Glutamatergic neuron (in vitro differentiated cells): ENCODE data around the gene IL34. TPM values are rescaled to one million over a fixed set of nuclear protein-coding genes. Genes with fewer than 3 reads are reported as not detected.

Source experiments
- DNase-seq: peaks from one replicate; pipeline ENCODE4 v3.0.0; 2022
- H3K27ac Mint-ChIP-seq: one replicate; pipeline ENCODE4 v1.8.0; 2020; ENCODE audit warnings: mild to moderate bottlenecking, mixed read lengths, inconsistent platforms; ENCODE audit not compliant: unreplicated experiment
- H3K27me3 Mint-ChIP-seq: one replicate; pipeline ENCODE4 v1.8.0; 2020; ENCODE audit warnings: mild to moderate bottlenecking, moderate library complexity, mixed read lengths, inconsistent platforms; ENCODE audit not compliant: unreplicated experiment
- H3K36me3 Mint-ChIP-seq: one replicate; pipeline ENCODE4 v1.8.0; 2020; ENCODE audit warnings: mild to moderate bottlenecking, mixed read lengths, inconsistent platforms; ENCODE audit not compliant: unreplicated experiment
- H3K4me1 Mint-ChIP-seq: one replicate; pipeline ENCODE4 v1.8.0; 2020; ENCODE audit warnings: mild to moderate bottlenecking, low read depth, mixed read lengths, inconsistent platforms; ENCODE audit not compliant: unreplicated experiment
- H3K4me3 Mint-ChIP-seq: one replicate; pipeline ENCODE4 v1.8.0; 2020; ENCODE audit warnings: mild to moderate bottlenecking, mixed read lengths, inconsistent platforms; ENCODE audit not compliant: unreplicated experiment
- H3K9me3 Mint-ChIP-seq: one replicate; pipeline ENCODE4 v1.8.0; 2020; ENCODE audit warnings: mild to moderate bottlenecking, moderate library complexity, mixed read lengths, inconsistent platforms; ENCODE audit not compliant: unreplicated experiment
- total RNA-seq: library from RNA; stranded (reverse); fragmentation: NEBNext Ultra II Directional; extraction: Animal tissue kit (Norgen Biotek cat#: 25700); gene quantifications from one replicate; pipeline ENCODE4 v1.2.1, GENCODE V29; 2021; ENCODE audit not compliant: unreplicated experiment
- TF ChIP-seq, protein P1 (sequence below): fragments of 200-600 bp; sonication (generic); IDR thresholded peaks from one replicate; pipeline ENCODE4 v1.5.0; 2021; ENCODE audit not compliant: partially characterized antibody, unreplicated experiment

Gene IL34
- total RNA-seq, 1 donor from 2014 or later, result 0.42 TPM

DNA sequence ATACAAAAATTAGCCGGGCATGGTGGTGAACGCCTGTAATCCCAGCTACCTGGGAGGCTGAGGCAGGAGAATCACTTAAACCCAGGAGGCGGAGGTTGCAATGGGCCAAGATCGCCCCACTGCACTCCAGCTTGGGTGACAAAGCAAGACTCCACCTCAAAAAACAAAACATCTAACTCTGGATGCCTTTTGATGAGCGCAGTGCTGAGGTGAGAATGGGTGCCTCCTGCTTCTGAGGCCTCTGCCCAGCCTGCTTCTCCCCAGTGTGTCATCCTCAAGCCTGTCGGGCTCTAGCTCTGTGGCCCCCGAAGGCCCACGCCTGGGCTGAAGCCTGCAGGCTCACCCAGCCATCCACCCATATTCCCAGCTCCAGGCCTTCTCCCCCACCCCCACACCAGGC is 50.0 kb downstream of the IL34 start:
- Mint-ChIP-seq H3K27ac (no peak overlapping the region), H3K36me3 (peaks cover 4% of the 10 kb centered on the region), H3K4me3 (no peak overlapping the region), H3K27me3 (peaks cover 1% of the 10 kb centered on the region), H3K9me3 (peaks cover 10% of the 10 kb centered on the region), H3K4me1 (peaks cover 9% of the 10 kb centered on the region)
- TF ChIP-seq, protein P1, sequence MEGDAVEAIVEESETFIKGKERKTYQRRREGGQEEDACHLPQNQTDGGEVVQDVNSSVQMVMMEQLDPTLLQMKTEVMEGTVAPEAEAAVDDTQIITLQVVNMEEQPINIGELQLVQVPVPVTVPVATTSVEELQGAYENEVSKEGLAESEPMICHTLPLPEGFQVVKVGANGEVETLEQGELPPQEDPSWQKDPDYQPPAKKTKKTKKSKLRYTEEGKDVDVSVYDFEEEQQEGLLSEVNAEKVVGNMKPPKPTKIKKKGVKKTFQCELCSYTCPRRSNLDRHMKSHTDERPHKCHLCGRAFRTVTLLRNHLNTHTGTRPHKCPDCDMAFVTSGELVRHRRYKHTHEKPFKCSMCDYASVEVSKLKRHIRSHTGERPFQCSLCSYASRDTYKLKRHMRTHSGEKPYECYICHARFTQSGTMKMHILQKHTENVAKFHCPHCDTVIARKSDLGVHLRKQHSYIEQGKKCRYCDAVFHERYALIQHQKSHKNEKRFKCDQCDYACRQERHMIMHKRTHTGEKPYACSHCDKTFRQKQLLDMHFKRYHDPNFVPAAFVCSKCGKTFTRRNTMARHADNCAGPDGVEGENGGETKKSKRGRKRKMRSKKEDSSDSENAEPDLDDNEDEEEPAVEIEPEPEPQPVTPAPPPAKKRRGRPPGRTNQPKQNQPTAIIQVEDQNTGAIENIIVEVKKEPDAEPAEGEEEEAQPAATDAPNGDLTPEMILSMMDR, result no peak
- no peak for DNase-seq

DNA sequence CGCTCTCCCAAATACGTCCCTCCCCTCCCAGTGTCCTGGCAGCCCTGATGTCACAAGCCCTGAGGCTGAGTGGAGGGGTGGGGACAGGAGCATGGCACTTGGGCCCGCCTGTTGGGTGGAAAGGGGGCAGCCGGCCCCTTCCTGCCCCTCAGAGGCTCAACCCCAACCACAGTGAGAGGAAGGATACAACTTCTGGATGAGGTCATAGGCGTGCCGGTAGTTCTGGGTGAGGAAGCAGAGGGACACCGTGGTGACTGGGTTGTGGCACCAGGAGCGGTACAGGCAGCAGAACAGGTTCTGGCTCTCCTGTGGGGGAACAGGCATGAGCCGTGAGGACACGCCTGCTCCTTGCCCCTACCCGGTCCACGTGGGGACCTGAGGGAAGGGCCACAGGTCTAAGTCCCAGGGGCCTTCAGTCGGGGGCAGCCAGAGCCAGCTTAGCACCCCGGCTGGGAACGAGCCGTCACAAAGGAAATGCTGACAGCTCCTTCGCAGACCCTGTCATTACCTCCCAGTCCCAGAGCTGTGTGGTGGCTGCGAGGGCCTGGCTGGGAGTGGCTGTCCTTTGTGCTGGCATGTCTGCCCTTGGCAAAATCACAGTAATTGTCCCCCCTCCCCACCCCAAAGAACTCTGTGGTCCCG is 50.7 kb downstream of the IL34 start:
- DNase-seq, result no peak
- H3K4me1 Mint-ChIP-seq, result peaks cover 16% of the 10 kb centered on the region
- H3K36me3 Mint-ChIP-seq, result peaks cover 4% of the 10 kb centered on the region
- H3K4me3 Mint-ChIP-seq, result no peak overlapping the region
- TF ChIP-seq, protein P1, result no peak
- no peak overlapping the region for H3K27ac Mint-ChIP-seq
- H3K9me3 Mint-ChIP-seq, result peaks cover 15% of the 10 kb centered on the region
- H3K27me3 Mint-ChIP-seq, result peaks cover 8% of the 10 kb centered on the region

DNA sequence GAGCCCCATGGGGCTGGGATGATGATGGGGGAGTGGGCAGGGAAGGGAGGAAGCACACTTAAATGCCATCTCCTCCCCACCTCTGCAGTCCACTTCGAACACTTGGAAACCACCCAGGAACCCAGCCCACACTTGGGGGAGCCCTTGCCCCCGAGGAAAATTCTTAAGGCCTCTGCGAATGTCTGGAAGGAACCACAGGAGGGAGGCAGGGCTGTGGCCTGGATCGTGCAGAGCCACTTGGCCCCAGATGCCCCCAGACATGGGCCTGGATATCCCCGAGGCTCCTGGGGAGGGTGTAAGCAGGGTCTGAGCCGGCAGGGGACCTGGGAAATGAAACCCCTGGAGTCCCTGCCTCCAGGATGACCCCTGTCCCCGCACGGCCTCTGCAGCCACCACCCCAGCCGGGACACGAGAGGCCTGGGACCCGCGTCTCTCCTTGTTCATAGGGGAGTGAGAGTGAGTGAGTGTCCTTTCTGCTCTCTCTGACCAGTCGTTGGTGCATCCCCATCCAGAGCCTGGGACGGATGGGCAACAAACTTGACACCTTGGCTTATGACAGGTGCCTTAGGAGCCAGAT is 51.3 kb downstream of the IL34 start:
- Mint-ChIP-seq H3K27me3 (peaks cover 12% of the 10 kb centered on the region), H3K4me1 (peaks cover 19% of the 10 kb centered on the region), H3K4me3 (no peak overlapping the region), H3K27ac (no peak overlapping the region), H3K36me3 (peaks cover 4% of the 10 kb centered on the region), H3K9me3 (peaks cover 17% of the 10 kb centered on the region)
- no peak for DNase-seq
- TF ChIP-seq, protein P1, result no peak

DNA sequence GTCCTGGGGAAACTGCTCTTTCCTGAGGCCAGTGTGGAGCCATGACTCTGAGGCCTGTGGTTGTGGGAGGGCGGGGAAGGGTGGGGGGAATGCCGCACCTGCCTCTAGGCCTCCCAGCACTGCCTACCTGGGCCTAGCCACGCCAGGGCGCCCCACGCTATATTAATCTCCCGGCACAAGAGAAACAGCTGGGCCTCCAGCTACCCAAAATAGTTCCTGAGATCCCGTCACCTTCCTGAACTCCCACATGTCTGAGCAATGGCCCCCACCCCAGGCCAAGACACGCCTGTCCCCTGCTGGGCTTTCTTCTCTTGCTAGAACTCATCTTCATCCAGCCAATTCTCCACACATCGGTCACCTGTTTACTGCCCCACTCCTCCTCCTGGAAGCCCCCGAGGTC is 52.5 kb downstream of the IL34 start:
- Mint-ChIP-seq H3K4me1 (peaks cover 16% of the 10 kb centered on the region), H3K27ac (peak overlapping the region; percentile 43), H3K9me3 (peaks cover 17% of the 10 kb centered on the region), H3K36me3 (peaks cover 4% of the 10 kb centered on the region), H3K4me3 (no peak overlapping the region), H3K27me3 (peaks cover 11% of the 10 kb centered on the region)
- TF ChIP-seq, protein P1, result no peak
- no peak for DNase-seq

DNA sequence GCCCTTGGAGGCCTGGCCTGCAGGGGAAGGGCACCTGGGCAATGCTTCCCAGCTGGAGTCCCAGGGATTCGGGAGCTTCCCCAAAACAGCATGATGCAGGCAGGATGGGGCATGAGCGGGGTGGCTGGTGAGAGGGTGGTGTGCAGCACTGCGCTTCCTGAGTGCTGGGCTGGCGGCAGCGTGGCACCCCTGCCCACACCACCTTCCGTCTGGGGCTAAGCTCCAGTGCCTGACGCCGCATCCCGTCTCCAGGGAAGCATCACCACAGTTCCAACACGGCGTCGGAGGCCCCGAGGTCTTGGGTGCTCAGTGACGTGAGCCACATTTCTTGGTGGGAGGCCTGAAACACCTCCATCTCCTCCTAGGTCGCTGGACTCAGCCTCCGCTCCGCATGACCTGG is 53.3 kb downstream of the IL34 start:
- TF ChIP-seq, protein P1, result no peak
- H3K36me3 Mint-ChIP-seq, result peaks cover 4% of the 10 kb centered on the region
- no peak overlapping the region for H3K27ac Mint-ChIP-seq
- H3K4me1 Mint-ChIP-seq, result peaks cover 16% of the 10 kb centered on the region
- no peak overlapping the region for H3K4me3 Mint-ChIP-seq
- H3K9me3 Mint-ChIP-seq, result peaks cover 17% of the 10 kb centered on the region
- H3K27me3 Mint-ChIP-seq, result peaks cover 11% of the 10 kb centered on the region
- no peak for DNase-seq
